ENCODE data around the gene CARD6. TPM values are rescaled to one million over a fixed set of nuclear protein-coding genes. Genes with fewer than 3 reads are reported as not detected.

CARD6 gene
- total and polyA plus RNA-seq, 2 of the 13 experiments (the other 11 are each of a cell fraction or from before 2014, with no cell fraction given), result 0.33 to 1.4 TPM

- TF ChIP-seq ARID5B (CRISPR knock-in tag; IDR thresholded peaks at IDR 0.05) (peak; percentile 87), RBFOX2 (IDR thresholded peaks at IDR 0.05; ENCODE audit: low read depth, low read length) (peak; percentile 86), ZNF343 (CRISPR knock-in tag; IDR thresholded peaks at IDR 0.05) (no peak), ISX (CRISPR knock-in tag; conservative IDR thresholded peaks at IDR 0.05) (no peak; the same call in 1 of the 2 replicates), HOXD1 (CRISPR knock-in tag; IDR thresholded peaks at IDR 0.05) (no peak), ARHGAP35 (CRISPR knock-in tag; IDR thresholded peaks at IDR 0.05; ENCODE audit: borderline replicate concordance) (0 out of 2 replicates have a peak, but pooled peaks have one; percentile 48), ZNF660 (CRISPR knock-in tag; IDR thresholded peaks at IDR 0.05; ENCODE audit: borderline replicate concordance, low read depth) (no peak), MTERF4 (CRISPR knock-in tag; IDR thresholded peaks at IDR 0.05) (no peak; the same call in 1 of the 2 replicates), FOXO1 (CRISPR knock-in tag; IDR thresholded peaks at IDR 0.05) (peak; percentile 74), NCOA1 (CRISPR knock-in tag; IDR thresholded peaks at IDR 0.05) (no peak), ZNF10 (CRISPR knock-in tag; IDR thresholded peaks at IDR 0.05; ENCODE audit: borderline replicate concordance, low read depth) (no peak)
- TF ChIP-seq, protein P1, sequence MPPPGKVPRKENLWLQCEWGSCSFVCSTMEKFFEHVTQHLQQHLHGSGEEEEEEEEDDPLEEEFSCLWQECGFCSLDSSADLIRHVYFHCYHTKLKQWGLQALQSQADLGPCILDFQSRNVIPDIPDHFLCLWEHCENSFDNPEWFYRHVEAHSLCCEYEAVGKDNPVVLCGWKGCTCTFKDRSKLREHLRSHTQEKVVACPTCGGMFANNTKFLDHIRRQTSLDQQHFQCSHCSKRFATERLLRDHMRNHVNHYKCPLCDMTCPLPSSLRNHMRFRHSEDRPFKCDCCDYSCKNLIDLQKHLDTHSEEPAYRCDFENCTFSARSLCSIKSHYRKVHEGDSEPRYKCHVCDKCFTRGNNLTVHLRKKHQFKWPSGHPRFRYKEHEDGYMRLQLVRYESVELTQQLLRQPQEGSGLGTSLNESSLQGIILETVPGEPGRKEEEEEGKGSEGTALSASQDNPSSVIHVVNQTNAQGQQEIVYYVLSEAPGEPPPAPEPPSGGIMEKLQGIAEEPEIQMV (CRISPR knock-in tag; IDR thresholded peaks at IDR 0.05; ENCODE audit: low read depth), result peak; percentile 87
- TF ChIP-seq, protein P2, sequence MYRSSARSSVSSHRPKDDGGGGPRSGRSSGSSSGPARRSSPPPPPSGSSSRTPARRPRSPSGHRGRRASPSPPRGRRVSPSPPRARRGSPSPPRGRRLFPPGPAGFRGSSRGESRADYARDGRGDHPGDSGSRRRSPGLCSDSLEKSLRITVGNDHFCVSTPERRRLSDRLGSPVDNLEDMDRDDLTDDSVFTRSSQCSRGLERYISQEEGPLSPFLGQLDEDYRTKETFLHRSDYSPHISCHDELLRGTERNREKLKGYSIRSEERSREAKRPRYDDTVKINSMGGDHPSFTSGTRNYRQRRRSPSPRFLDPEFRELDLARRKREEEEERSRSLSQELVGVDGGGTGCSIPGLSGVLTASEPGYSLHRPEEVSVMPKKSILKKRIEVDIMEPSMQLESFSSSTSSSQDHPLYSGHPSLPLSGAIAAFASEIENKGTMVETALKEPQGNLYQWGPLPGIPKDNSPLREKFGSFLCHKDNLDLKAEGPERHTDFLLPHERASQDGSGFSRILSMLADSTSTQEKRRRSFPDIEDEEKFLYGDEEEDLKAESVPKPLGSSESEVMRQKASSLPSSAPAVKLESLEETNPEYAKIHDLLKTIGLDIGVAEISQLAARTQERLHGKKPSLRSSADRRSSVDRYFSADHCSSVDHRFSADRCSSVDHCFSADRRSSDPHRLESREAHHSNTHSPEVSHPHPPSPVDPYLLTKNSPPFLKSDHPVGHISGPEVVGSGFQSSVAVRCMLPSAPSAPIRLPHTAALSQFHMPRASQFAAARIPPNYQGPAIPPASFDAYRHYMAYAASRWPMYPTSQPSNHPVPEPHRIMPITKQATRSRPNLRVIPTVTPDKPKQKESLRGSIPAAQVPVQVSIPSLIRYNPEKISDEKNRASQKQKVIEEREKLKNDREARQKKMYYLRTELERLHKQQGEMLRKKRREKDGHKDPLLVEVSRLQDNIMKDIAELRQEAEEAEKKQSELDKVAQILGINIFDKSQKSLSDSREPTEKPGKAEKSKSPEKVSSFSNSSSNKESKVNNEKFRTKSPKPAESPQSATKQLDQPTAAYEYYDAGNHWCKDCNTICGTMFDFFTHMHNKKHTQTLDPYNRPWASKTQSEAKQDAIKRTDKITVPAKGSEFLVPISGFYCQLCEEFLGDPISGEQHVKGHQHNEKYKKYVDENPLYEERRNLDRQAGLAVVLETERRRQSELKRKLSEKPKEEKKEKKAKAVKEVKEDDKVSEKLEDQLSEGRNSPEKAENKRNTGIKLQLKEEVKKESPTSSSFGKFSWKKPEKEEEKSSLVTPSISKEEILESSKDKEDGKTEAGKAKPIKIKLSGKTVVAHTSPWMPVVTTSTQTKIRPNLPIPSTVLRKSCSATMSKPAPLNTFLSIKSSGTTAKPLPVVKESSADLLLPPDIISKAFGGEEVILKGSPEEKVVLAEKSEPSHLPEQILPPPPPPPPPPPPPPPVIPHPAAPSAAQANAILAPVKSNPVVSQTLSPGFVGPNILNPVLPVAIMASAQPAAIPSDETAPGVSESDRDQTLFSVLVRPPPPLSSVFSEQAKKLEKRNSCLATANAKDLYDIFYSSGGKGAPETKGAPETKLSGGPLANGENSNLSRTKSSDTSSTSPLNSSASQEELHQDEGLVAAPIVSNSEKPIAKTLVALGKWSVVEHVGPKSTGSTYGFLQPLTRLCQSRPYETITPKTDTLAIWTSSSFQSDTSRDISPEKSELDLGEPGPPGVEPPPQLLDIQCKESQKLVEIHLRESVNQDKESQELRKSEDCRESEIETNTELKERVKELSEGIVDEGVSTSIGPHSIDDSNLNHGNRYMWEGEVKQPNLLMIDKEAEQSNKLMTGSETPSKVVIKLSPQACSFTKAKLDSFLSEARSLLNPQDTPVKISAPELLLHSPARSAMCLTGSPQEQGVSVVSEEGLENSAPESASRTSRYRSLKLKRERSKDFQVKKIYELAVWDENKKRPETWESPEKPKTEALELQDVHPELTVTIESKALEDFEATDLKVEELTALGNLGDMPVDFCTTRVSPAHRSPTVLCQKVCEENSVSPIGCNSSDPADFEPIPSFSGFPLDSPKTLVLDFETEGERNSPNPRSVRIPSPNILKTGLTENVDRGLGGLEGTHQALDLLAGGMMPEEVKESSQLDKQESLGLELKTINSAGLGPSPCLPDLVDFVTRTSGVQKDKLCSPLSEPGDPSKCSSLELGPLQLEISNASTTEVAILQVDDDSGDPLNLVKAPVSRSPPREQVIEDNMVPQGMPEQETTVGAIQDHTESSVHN (CRISPR knock-in tag; IDR thresholded peaks at IDR 0.05), result no peak
Measured at GRCh38 chr5:40834849-40835787, 6.0 kb upstream of the CARD6 start, which contains the start of gene RPL37 (continued).
